HUES48 (cell line): Measurements from ENCODE around the gene FEM1A.

Experiments used
- H3K27ac ChIP-seq: one replicate; pipeline ENCODE4 v1.7.0; 2013; ENCODE audit warnings: low read depth, low read length, inconsistent platforms
- H3K27me3 ChIP-seq: 2 replicates; pipeline ENCODE4 v1.6.1; 2013; ENCODE audit warnings: mild to moderate bottlenecking, low read length; ENCODE audit not compliant: control insufficient read depth, insufficient read depth
- H3K36me3 ChIP-seq: 2 replicates; pipeline ENCODE4 v1.6.1; 2013; ENCODE audit warnings: low read length; ENCODE audit not compliant: control insufficient read depth, insufficient read depth
- H3K4me1 ChIP-seq: 2 replicates; pipeline ENCODE4 v1.6.1; 2013; ENCODE audit warnings: mild to moderate bottlenecking, low read length; ENCODE audit not compliant: control insufficient read depth, insufficient read depth
- H3K4me3 ChIP-seq: 2 replicates; pipeline ENCODE4 v1.5.1; 2013; ENCODE audit warnings: mild to moderate bottlenecking, low read depth, low read length
- H3K9ac ChIP-seq: 2 replicates; pipeline ENCODE4 v1.6.1; 2013; ENCODE audit warnings: mild to moderate bottlenecking, low read depth, low read length, moderate library complexity
- H3K9me3 ChIP-seq: 2 replicates; pipeline ENCODE4 v1.6.1; 2013; ENCODE audit warnings: low read length; ENCODE audit not compliant: control insufficient read depth, insufficient read depth

FEM1A gene

DNA sequence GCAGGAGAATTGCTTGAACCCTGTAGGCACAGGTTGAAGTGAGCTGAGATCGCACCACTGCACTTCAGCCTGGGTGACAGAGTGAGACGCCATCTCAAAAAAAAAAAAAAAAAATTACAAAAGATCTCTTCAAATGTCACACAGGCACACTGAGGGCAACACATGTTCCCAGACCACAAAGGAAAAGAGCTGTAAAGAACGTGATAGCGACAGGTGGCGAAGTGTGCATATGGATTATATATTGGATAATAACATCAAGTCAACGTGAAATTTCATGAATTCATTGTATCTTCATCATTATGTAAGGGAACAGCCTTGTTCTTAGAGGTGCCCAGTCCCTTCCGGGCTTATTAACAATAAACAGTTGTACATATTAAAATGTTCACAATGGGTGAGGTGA lies 36.1 kb upstream of the FEM1A start:
- Histone ChIP-seq H3K36me3 (no peaks in the 10 kb centered on the region), H3K4me3 (no peak overlapping the region), H3K27me3 (peaks cover 13% of the 10 kb centered on the region), H3K27ac (no peak overlapping the region), H3K4me1 (peaks cover 2% of the 10 kb centered on the region; the same call in 1 of the 2 replicates), H3K9ac (no peak overlapping the region), H3K9me3 (no peaks in the 10 kb centered on the region)

GRCh38 chr19:4758082-4758481 lies 33.5 kb upstream of the FEM1A start:
- Histone ChIP-seq H3K9ac (no peak overlapping the region), H3K27ac (no peak overlapping the region), H3K9me3 (no peaks in the 10 kb centered on the region), H3K36me3 (no peaks in the 10 kb centered on the region), H3K27me3 (peaks cover 13% of the 10 kb centered on the region), H3K4me1 (peaks cover 2% of the 10 kb centered on the region; the same call in 1 of the 2 replicates), H3K4me3 (no peak overlapping the region)

GRCh38 chr19:4758659-4759058 lies 32.9 kb upstream of the FEM1A start:
- Histone ChIP-seq H3K4me3 (no peak overlapping the region), H3K4me1 (peaks cover 2% of the 10 kb centered on the region; the same call in 1 of the 2 replicates), H3K27me3 (peaks cover 13% of the 10 kb centered on the region), H3K36me3 (no peaks in the 10 kb centered on the region), H3K9ac (no peak overlapping the region), H3K27ac (no peak overlapping the region), H3K9me3 (no peaks in the 10 kb centered on the region)

- H3K9me3 ChIP-seq: no peaks in the 10 kb centered on the region
- peaks cover 13% of the 10 kb centered on the region for H3K27me3 ChIP-seq
- H3K9ac ChIP-seq: no peak overlapping the region
- peak overlapping the region; percentile 52 for H3K4me3 ChIP-seq
- no peak overlapping the region for H3K27ac ChIP-seq
- H3K4me1 ChIP-seq: peaks cover 2% of the 10 kb centered on the region; the same call in 1 of the 2 replicates
- no peaks in the 10 kb centered on the region for H3K36me3 ChIP-seq
These were observed 31.9 kb upstream of the FEM1A start for GRCh38 chr19:4759388-4760284.

DNA sequence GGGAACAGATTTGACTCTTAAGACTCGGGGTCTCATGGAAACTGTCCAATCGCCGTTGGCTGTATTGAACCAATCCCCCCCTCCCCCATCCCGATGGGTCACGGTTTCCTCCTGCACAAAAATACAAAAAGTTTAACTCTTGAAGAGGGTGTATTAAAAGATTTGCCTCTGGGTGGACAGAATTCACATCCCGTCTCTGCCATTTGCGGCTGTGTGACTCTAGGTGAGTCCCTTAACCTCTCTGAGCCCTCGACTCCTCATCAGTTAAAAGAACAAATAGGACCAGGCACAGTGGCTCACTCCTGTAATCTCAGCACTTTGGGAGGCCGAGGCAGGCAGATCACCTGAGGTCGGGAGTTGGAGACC lies 31.3 kb upstream of the FEM1A start:
- H3K27ac ChIP-seq: no peak overlapping the region
- peaks cover 2% of the 10 kb centered on the region; the same call in 1 of the 2 replicates for H3K4me1 ChIP-seq
- no peaks in the 10 kb centered on the region for H3K36me3 ChIP-seq
- H3K9ac ChIP-seq: no peak overlapping the region
- peak overlapping the region; percentile 52 for H3K4me3 ChIP-seq
- peaks cover 13% of the 10 kb centered on the region for H3K27me3 ChIP-seq
- H3K9me3 ChIP-seq: no peaks in the 10 kb centered on the region

GRCh38 chr19:4763021-4763420 lies 28.5 kb upstream of the FEM1A start:
- no peak overlapping the region for H3K4me3 ChIP-seq
- H3K4me1 ChIP-seq: peaks cover 2% of the 10 kb centered on the region; the same call in 1 of the 2 replicates
- no peaks in the 10 kb centered on the region for H3K36me3 ChIP-seq
- H3K9me3 ChIP-seq: no peaks in the 10 kb centered on the region
- no peak overlapping the region for H3K9ac ChIP-seq
- no peak overlapping the region for H3K27ac ChIP-seq
- H3K27me3 ChIP-seq: peaks cover 13% of the 10 kb centered on the region

DNA sequence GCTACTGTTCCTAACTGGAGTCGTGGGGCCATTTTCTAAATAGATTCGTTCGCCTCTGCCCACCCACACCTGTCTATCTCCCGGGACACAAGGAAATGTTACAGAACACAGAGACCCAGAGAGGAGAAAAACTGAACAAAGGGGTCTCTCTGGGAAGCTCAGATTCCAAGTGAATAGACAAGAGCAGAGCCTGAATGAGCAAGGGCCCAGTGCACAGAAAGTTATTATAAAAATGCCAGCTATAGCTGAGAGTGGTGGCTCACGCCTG lies 27.2 kb upstream of the FEM1A start:
- Histone ChIP-seq H3K4me3 (no peak overlapping the region), H3K36me3 (no peaks in the 10 kb centered on the region), H3K4me1 (peaks cover 2% of the 10 kb centered on the region; the same call in 1 of the 2 replicates), H3K9ac (no peak overlapping the region), H3K27me3 (peaks cover 2% of the 10 kb centered on the region), H3K9me3 (no peaks in the 10 kb centered on the region), H3K27ac (no peak overlapping the region)

- no peak overlapping the region for H3K27ac ChIP-seq
These were observed 22.4 kb upstream of the FEM1A start for GRCh38 chr19:4768934-4769777.

DNA sequence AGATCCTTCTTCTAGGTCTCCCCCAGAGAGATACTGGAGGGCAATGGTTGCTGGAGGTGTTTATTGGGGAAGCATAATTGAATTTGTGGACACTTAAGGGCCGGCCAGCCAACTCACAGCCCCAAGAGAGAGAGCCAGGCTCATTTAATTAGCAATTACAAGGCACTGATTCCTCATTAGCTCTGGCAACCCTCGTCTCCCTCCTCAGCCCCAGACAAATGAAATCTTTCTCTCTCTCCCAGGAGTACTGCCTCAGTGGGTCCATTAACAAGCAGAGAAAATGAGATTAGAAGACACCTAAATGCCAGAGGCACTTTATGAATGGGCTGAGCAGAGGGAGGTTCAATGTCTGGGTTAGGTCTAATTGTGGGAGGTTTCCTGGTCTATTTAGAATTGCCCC lies 19.0 kb upstream of the FEM1A start:
- H3K4me1 ChIP-seq: no peaks in the 10 kb centered on the region

More at GRCh38 chr19:4768934-4769777, 22.4 kb upstream of the FEM1A start:
- Histone ChIP-seq H3K4me3 (peak overlapping the region; percentile 46), H3K9me3 (no peaks in the 10 kb centered on the region), H3K9ac (no peak overlapping the region), H3K36me3 (no peaks in the 10 kb centered on the region), H3K4me1 (no peaks in the 10 kb centered on the region), H3K27me3 (no peaks in the 10 kb centered on the region)

DNA sequence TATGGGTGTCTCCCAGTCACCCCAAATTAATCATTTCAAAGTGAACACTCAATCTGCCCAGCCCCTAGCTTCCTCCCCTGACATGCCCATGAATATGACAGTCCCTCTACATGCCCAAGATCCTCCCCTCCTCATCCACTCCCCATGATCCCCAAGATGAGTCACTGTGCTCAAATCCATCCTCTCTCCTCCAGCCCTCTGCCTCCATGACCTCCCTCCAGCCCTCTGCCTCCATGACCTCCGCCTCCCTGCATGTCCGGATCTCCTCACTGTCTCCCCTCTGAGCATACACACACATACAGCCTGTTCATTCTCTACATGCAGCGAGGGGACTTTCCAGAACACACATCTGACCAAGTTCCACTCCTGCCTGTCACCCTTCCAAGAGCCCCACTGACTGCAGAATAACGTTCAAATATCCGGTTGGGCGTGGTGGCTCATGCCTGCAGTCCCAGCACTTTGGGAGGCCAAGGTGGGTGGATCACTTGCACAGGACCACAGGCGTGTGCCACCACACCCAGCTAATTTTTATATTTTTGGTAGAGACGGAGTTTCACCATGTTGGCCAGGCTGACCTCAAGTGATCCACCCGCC lies 18.4 kb upstream of the FEM1A start:
- Histone ChIP-seq H3K4me1 (no peaks in the 10 kb centered on the region), H3K9me3 (no peaks in the 10 kb centered on the region), H3K9ac (no peak overlapping the region), H3K27ac (no peak overlapping the region), H3K36me3 (no peaks in the 10 kb centered on the region), H3K4me3 (no peak overlapping the region), H3K27me3 (no peaks in the 10 kb centered on the region)

More for the DNA sequence above, 19.0 kb upstream of the FEM1A start:
- no peak overlapping the region for H3K4me3 ChIP-seq
- H3K27me3 ChIP-seq: no peaks in the 10 kb centered on the region
- H3K9ac ChIP-seq: no peak overlapping the region
- no peaks in the 10 kb centered on the region for H3K9me3 ChIP-seq
- no peak overlapping the region for H3K27ac ChIP-seq
- no peaks in the 10 kb centered on the region for H3K36me3 ChIP-seq

DNA sequence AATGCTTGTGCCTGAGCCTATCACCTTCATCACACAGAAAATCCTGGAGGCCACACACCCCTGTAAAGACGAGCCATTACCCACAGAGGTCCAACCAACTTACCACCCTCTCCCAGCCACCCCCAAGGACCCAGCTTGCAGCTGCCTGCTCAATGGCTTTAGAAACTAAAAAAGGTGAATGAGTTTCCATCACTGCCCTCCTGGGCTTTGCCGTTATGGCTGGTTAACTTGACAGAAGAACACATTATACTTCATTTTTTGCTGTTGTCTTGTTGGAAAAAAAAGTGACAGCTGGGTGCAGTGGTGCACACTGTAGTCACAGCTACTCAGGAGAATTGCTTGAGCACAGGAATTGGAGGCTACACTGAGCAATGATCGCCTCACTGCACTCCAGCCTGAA lies 17.4 kb upstream of the FEM1A start:
- H3K9ac ChIP-seq: no peak overlapping the region
- no peaks in the 10 kb centered on the region for H3K9me3 ChIP-seq
- H3K4me1 ChIP-seq: no peaks in the 10 kb centered on the region
- no peaks in the 10 kb centered on the region for H3K27me3 ChIP-seq
- no peak overlapping the region for H3K4me3 ChIP-seq
- no peaks in the 10 kb centered on the region for H3K36me3 ChIP-seq
- no peak overlapping the region for H3K27ac ChIP-seq
